ENCODE results near the gene RTP3. TPM values are rescaled to one million over a fixed set of nuclear protein-coding genes. Genes with fewer than 3 reads are reported as not detected.

RTP3 gene
- total RNA-seq, 1 donor from 2014 or later = not detected

- no peaks in the 10 kb centered on the region for H3K4me1 ChIP-seq
- TF ChIP-seq, protein P1, sequence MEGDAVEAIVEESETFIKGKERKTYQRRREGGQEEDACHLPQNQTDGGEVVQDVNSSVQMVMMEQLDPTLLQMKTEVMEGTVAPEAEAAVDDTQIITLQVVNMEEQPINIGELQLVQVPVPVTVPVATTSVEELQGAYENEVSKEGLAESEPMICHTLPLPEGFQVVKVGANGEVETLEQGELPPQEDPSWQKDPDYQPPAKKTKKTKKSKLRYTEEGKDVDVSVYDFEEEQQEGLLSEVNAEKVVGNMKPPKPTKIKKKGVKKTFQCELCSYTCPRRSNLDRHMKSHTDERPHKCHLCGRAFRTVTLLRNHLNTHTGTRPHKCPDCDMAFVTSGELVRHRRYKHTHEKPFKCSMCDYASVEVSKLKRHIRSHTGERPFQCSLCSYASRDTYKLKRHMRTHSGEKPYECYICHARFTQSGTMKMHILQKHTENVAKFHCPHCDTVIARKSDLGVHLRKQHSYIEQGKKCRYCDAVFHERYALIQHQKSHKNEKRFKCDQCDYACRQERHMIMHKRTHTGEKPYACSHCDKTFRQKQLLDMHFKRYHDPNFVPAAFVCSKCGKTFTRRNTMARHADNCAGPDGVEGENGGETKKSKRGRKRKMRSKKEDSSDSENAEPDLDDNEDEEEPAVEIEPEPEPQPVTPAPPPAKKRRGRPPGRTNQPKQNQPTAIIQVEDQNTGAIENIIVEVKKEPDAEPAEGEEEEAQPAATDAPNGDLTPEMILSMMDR (IDR thresholded peaks at IDR 0.05) = no peak
- DNase-seq (no peak), ATAC-seq (no peak)
- H3K27ac ChIP-seq = no peak overlapping the region
- intact Hi-C loops (cut with DNase I) = no loop called here
- no peak overlapping the region for H3K4me3 ChIP-seq
- no peaks in the 10 kb centered on the region for H3K27me3 ChIP-seq (ENCODE audit: low read depth)
- no peaks in the 10 kb centered on the region for H3K9me3 ChIP-seq
- H3K36me3 ChIP-seq = no peaks in the 10 kb centered on the region
These were observed 25.8 kb downstream of the RTP3 start for GRCh38 chr3:46523556-46523955.

- no peak overlapping the region for H3K4me3 ChIP-seq
- H3K27ac ChIP-seq = no peak overlapping the region
- TF ChIP-seq, protein P1 (IDR thresholded peaks at IDR 0.05) = no peak
- no peaks in the 10 kb centered on the region for H3K9me3 ChIP-seq
- no peaks in the 10 kb centered on the region for H3K27me3 ChIP-seq (ENCODE audit: low read depth)
- DNase-seq = no peak
- H3K36me3 ChIP-seq = no peaks in the 10 kb centered on the region
- H3K4me1 ChIP-seq = no peaks in the 10 kb centered on the region
- ATAC-seq = no peak
- intact Hi-C loops (cut with DNase I) = no loop called here
These were observed 26.2 kb downstream of the RTP3 start for GRCh38 chr3:46524008-46524407.

GRCh38 chr3:46524832-46525231 is 27.1 kb downstream of the RTP3 start:
- H3K9me3 ChIP-seq = no peaks in the 10 kb centered on the region
- no peak overlapping the region for H3K4me3 ChIP-seq
- no peak overlapping the region for H3K27ac ChIP-seq
- TF ChIP-seq, protein P1 (IDR thresholded peaks at IDR 0.05) = no peak
- DNase-seq (no peak), ATAC-seq (no peak)
- H3K4me1 ChIP-seq = no peaks in the 10 kb centered on the region
- no peaks in the 10 kb centered on the region for H3K36me3 ChIP-seq
- intact Hi-C loops (cut with DNase I) = no loop called here
- H3K27me3 ChIP-seq (ENCODE audit: low read depth) = no peaks in the 10 kb centered on the region

GRCh38 chr3:46527239-46527638 is 29.5 kb downstream of the RTP3 start:
- no peak overlapping the region for H3K27ac ChIP-seq
- TF ChIP-seq, protein P1 (IDR thresholded peaks at IDR 0.05) = no peak
- H3K9me3 ChIP-seq = no peaks in the 10 kb centered on the region
- no peaks in the 10 kb centered on the region for H3K36me3 ChIP-seq
- intact Hi-C loops (cut with DNase I) = no loop called here
- H3K4me3 ChIP-seq = no peak overlapping the region
- H3K27me3 ChIP-seq (ENCODE audit: low read depth) = no peaks in the 10 kb centered on the region
- H3K4me1 ChIP-seq = no peaks in the 10 kb centered on the region
- ATAC-seq (no peak), DNase-seq (no peak)

DNA sequence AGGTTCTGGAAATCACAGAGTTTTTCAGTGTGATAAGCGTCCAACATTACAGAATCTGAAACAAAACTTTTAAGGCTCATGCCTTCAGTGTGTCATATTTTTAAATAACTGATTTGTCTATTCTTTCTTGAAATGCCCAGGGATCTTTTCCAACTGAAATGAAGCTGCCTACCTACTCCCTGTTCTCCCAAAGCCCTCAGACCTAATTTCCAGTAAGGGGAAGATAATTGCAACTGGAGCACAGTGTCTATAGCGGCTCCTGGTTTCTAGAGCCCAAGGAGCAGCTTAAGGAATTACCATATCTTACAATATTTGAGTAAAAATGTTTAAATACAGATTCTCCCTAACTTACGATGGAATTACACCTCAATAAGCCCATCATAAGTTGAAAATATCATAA is 35.3 kb downstream of the RTP3 start:
- DNase-seq = no peak
- ATAC-seq = no peak
- Histone ChIP-seq H3K36me3 (no peaks in the 10 kb centered on the region), H3K9me3 (no peaks in the 10 kb centered on the region), H3K27me3 (ENCODE audit: low read depth) (peaks cover 3% of the 10 kb centered on the region), H3K4me3 (no peak overlapping the region), H3K27ac (no peak overlapping the region), H3K4me1 (peaks cover under 1% of the 10 kb centered on the region)
- TF ChIP-seq, protein P1 (IDR thresholded peaks at IDR 0.05) = no peak
- intact Hi-C loops (cut with DNase I) = no loop called here

- peaks cover 10% of the 10 kb centered on the region for H3K4me1 ChIP-seq
- TF ChIP-seq, protein P1 (IDR thresholded peaks at IDR 0.05) = no peak
- H3K27me3 ChIP-seq (ENCODE audit: low read depth) = peaks cover 3% of the 10 kb centered on the region
- no peak overlapping the region for H3K27ac ChIP-seq
- intact Hi-C loops (cut with DNase I) = no loop called here
- no peak for DNase-seq
- no peak for ATAC-seq
- no peaks in the 10 kb centered on the region for H3K9me3 ChIP-seq
- H3K36me3 ChIP-seq = no peaks in the 10 kb centered on the region
- no peak overlapping the region for H3K4me3 ChIP-seq
These were observed 38.0 kb downstream of the RTP3 start for GRCh38 chr3:46535746-46536145.

Measured in lower lobe of right lung (tissue), 2 donors.